Spleen (tissue), 11 donors: ENCODE data around the gene SLC9A4. TPM values are rescaled to one million over a fixed set of nuclear protein-coding genes. Genes with fewer than 3 reads are reported as not detected.

Experiments
- DNase-seq: peaks from one replicate; pipeline ENCODE4 v3.0.0-alpha.2; 2020
- H3K27ac ChIP-seq, 8 donors: fragments of 200-600 bp; sonication (generic) in 7 of 8; 1 replicate in 4 of 8; 2 replicates in 4 of 8; pipeline versions ENCODE4 v1.5.0 to v1.8.0; 2016 to 2021; ENCODE audit warnings: inconsistent platforms in 4 of 8, mild to moderate bottlenecking in 4 of 8, moderate library complexity in 1 of 8
- H3K27me3 ChIP-seq, 7 donors: fragments of 200-600 bp; sonication (generic) in 6 of 7; replicated peaks in 1 of 7; 1 replicate in 4 of 7; 2 replicates in 3 of 7; pipeline versions ENCODE4 v1.5.0 to v1.8.0; 2016 to 2021; ENCODE audit warnings: inconsistent platforms in 3 of 7, mild to moderate bottlenecking in 1 of 7
- H3K36me3 ChIP-seq, 6 donors: fragments of 200-600 bp; sonication (generic) in 5 of 6; 1 replicate in 4 of 6; 2 replicates in 2 of 6; pipeline versions ENCODE4 v1.5.0 to v1.8.0; 2016 to 2021; ENCODE audit warnings: inconsistent platforms in 2 of 6
- H3K4me1 ChIP-seq, 6 donors: fragments of 200-600 bp; sonication (generic) in 5 of 6; 1 replicate in 3 of 6; 2 replicates in 3 of 6; pipeline versions ENCODE4 v1.5.0 to v1.8.0; 2016 to 2021; ENCODE audit warnings: inconsistent platforms in 3 of 6
- H3K4me3 ChIP-seq, 8 donors: fragments of 200-600 bp; sonication (generic) in 7 of 8; 1 replicate in 4 of 8; 2 replicates in 4 of 8; pipeline versions ENCODE4 v1.5.0 to v1.8.0; 2016 to 2021; ENCODE audit warnings: inconsistent platforms in 4 of 8, mild to moderate bottlenecking in 4 of 8, moderate library complexity in 2 of 8
- H3K9me3 ChIP-seq, 8 donors: fragments of 200-600 bp; sonication (generic) in 7 of 8; 1 replicate in 4 of 8; 2 replicates in 4 of 8; pipeline versions ENCODE4 v1.5.0 to v1.8.0; 2016 to 2021; ENCODE audit warnings: inconsistent platforms in 4 of 8
- POLR2A ChIP-seq, 3 donors: fragments of 450-650 bp; IDR thresholded peaks; one replicate each; pipeline ENCODE4 v1.5.1; 2017; ENCODE audit warnings: antibody characterized with exemption in 3 of 3, mild to moderate bottlenecking in 1 of 3
- POLR2AphosphoS5 ChIP-seq, 3 donors: sonication (generic); formaldehyde crosslinking; IDR thresholded peaks; one replicate each; pipeline ENCODE4 v1.5.1; 2017; ENCODE audit warnings: antibody characterized with exemption in 3 of 3
- WGBS, 5 donors: extraction: QIAGEN DNeasy Blood & Tissue Kit in 3 of 5; methylation state at CpG; one replicate each; pipeline versions ENCODE4 v1.1.5 to v1.1.7; 2013 to 2018; 5-methylcytosine and 5-hydroxymethylcytosine counted together
- intact Hi-C: fragments of 100-400 bp; cut with DNase I; formaldehyde crosslinking; loops from one replicate; pipeline ENCODE4 v1.15.0; 2023; ENCODE audit warnings: low total_unique reads
- polyA plus RNA-seq, 3 donors: library from polyadenylated mRNA; stranded (reverse); fragments of 200-250 nt; gene quantifications; one replicate each; pipeline ENCODE4 v1.2.1, GENCODE V29; 2013
- total RNA-seq, 7 donors: library from RNA; depleted of rRNA in 3 of 7; stranded (reverse); fragments of >200 nt in 3 of 7; fragmentation: NEBNext Ultra II Directional in 4 of 7; extraction: Animal tissue kit (Norgen Biotek cat#: 25700) in 4 of 7; gene quantifications; one replicate each; pipeline versions ENCODE4 v1.1.0 to v1.2.1, GENCODE V29; 2016 to 2021
- TF ChIP-seq, protein P1 (sequence below), 11 experiments: fragments of 200-600 bp in 7 of 11; fragments of 450-650 bp in 4 of 11; sonication (generic) in 4 of 11; IDR thresholded peaks in 8 of 11; conservative IDR thresholded peaks in 3 of 11; 1 replicate in 7 of 11; 2 replicates in 4 of 11; pipeline versions ENCODE4 v1.4.0 to v1.8.0; 2016 to 2021; ENCODE audit warnings: antibody characterized with exemption in 11 of 11, inconsistent platforms in 4 of 11, mild to moderate bottlenecking in 1 of 11
- donor health status: healthy with polysubstance abuse.
- donor health status: DM: no; HTN: no; CAD: no; lungs with moderate emphysema.
- donor health status: DM: no; HTN: no; CAD: no.
- donor health status: Bipolar disorder and iron deficiency.
- donor health status: healthy.
- donor health status: DM: no; HTN: no; CAD: no.
- donor health status: DM: yes; HTN: yes; CAD: no.

The SLC9A4 gene
- total and polyA plus RNA-seq, 10 donors = 0.10 TPM; not detected in 9

DNA sequence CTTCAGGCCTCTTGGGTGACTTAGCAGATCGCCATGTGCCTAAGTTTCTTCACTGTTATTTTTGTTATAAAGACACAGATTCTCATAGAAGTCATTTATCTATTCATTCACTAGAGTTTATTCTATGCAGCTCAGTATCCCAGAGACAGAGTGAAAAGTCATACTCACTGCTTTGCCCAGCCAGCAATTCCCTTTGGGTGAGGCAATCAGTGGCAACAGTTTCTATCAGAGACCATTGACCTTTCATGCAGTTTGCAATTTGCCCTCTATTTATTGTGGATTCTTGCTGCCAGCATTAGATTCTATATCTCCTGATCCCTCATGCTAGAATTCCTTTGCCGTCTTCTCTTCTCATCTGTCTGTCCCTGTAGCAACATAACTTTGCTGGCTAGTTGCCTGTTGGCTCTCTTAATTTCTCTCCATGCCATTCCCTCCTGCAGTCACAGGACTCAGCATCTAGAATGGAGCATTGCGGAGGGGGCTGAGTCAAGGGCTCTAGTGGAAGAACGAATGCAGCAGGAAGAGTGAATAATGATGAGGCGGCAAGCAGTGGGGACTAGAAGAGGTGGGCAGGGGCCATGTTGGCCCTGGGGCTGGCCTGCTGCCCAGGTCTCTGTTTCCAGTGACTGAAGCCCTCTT is 12.2 kb downstream of the SLC9A4 start:
- no peak for DNase-seq
- intact Hi-C loops = no loop called here
- peaks cover 0 to 32% (median 0%) of the 10 kb centered on the region in 7 donors for H3K27me3 ChIP-seq
- no peak for TF ChIP-seq POLR2AphosphoS5 (IDR thresholded peaks at IDR 0.05)
- TF ChIP-seq, protein P1, sequence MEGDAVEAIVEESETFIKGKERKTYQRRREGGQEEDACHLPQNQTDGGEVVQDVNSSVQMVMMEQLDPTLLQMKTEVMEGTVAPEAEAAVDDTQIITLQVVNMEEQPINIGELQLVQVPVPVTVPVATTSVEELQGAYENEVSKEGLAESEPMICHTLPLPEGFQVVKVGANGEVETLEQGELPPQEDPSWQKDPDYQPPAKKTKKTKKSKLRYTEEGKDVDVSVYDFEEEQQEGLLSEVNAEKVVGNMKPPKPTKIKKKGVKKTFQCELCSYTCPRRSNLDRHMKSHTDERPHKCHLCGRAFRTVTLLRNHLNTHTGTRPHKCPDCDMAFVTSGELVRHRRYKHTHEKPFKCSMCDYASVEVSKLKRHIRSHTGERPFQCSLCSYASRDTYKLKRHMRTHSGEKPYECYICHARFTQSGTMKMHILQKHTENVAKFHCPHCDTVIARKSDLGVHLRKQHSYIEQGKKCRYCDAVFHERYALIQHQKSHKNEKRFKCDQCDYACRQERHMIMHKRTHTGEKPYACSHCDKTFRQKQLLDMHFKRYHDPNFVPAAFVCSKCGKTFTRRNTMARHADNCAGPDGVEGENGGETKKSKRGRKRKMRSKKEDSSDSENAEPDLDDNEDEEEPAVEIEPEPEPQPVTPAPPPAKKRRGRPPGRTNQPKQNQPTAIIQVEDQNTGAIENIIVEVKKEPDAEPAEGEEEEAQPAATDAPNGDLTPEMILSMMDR (IDR thresholded peaks at IDR 0.05 in 8 of 11, conservative IDR thresholded peaks at IDR 0.05 in 3 of 11) = no peak
- TF ChIP-seq POLR2A (IDR thresholded peaks at IDR 0.05) = no peak
- no peak overlapping the region for H3K4me3 ChIP-seq
- 76 to 84% (median 83%) methylated on average over 5 of the region's 5 CpGs for WGBS, 5 donors
- no peaks in the 10 kb centered on the region for H3K36me3 ChIP-seq
- peaks cover 0 to 25% (median 0%) of the 10 kb centered on the region in 6 donors for H3K4me1 ChIP-seq
- H3K27ac ChIP-seq = no peak overlapping the region
- no peaks in the 10 kb centered on the region for H3K9me3 ChIP-seq

DNA sequence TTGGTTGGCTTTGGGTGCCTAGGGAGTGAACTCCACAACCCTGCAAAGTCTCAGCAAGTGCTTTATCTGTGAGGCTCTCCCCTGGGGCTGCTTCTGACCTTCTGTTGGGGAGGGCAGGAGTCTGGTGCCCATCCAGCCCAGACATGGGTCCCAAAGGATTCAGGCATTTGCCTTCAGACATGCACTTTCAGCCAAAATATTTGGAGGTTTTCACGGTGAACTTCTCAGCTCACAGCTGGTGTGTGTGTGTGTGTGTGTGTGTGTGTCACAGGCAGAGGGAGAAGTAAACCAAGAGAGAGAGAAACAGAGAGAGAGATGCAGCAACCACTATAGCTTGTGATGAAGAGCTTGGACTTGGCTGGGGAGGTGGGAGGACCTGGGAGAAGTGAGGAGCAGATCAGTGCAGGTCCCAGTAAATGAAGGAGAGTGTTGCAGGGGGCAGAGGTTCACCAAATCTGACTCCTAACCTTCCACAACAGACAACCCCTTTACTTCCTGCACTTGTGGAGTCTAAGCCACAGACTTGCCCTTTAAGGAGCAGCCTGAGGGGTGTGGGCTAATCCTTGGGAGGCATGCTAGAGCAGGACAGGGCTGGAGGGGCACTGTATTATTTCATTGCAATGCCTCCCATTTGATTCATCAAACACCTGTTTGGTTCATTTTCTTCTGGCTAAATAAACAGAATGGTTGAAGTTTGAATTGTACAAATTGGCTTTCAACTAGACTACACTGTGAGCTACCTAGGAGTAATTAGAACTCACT is 14.1 kb downstream of the SLC9A4 start:
- Histone ChIP-seq H3K36me3 (no peaks in the 10 kb centered on the region), H3K27ac (peak overlapping the region in 1 of 8 donors; percentile 71), H3K4me1 (peaks cover 0 to 25% (median 0%) of the 10 kb centered on the region in 6 donors), H3K4me3 (no peak overlapping the region), H3K27me3 (peaks cover 0 to 32% (median 0%) of the 10 kb centered on the region in 7 donors), H3K9me3 (no peaks in the 10 kb centered on the region)
- 52 to 76% (median 58%) methylated on average over 1 of the region's 1 CpG for WGBS, 5 donors
- TF ChIP-seq, protein P1 (IDR thresholded peaks at IDR 0.05 in 8 of 11, conservative IDR thresholded peaks at IDR 0.05 in 3 of 11) = no peak
- TF ChIP-seq POLR2AphosphoS5 (IDR thresholded peaks at IDR 0.05) = no peak
- no peak for TF ChIP-seq POLR2A (IDR thresholded peaks at IDR 0.05)
- intact Hi-C loops = no loop called here
- DNase-seq = no peak

DNA sequence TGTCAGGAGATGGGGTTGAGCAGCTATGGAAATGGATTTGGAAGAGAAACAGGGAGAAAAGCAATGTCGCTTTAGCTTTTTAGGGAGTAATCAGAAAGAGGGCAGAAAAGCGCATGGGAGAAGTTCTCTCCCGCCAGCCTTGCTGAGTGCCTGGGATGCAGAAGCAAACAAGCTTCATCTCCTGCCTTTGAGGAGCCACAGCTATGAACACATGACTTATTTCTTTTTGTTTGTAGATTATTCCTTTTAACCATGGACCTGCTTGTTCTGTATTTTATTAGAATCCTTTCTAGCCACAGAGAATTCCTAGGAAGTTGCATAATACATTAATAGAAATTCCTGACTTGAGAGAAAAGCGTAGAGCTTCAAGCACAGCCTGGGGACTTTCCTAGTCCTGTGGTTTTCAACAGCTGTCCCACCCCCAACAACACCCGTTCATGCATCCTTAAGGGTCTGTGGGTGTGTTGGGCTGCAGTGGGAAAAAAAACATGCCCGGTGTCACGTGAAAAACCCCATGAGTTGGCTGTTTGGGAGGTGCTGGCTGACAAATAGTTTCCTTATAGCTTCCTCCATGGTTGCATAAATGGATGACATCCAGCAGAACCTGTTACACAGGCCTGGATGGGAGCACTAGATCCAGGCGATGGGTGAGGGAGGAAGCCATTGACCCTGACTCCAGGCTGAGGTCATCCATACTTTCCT is 14.9 kb downstream of the SLC9A4 start:
- no peak for DNase-seq

More for the DNA sequence above, 14.9 kb downstream of the SLC9A4 start:
- 29 to 40% (median 36%) methylated on average over 8 of the region's 8 CpGs for WGBS, 5 donors
- Histone ChIP-seq H3K27ac (peak overlapping the region in 3 of 8 donors; percentile 38 to 71 (median 60)), H3K9me3 (peaks cover 0 to 3% (median 0%) of the 10 kb centered on the region in 8 donors), H3K27me3 (peaks cover 0 to 32% (median 0%) of the 10 kb centered on the region in 7 donors), H3K36me3 (no peaks in the 10 kb centered on the region), H3K4me3 (no peak overlapping the region), H3K4me1 (peaks cover 0 to 25% (median 0%) of the 10 kb centered on the region in 6 donors)
- intact Hi-C loops = no loop called here
- TF ChIP-seq POLR2A (IDR thresholded peaks at IDR 0.05) = no peak
- TF ChIP-seq, protein P1 (IDR thresholded peaks at IDR 0.05 in 8 of 11, conservative IDR thresholded peaks at IDR 0.05 in 3 of 11) = no peak
- TF ChIP-seq POLR2AphosphoS5 (IDR thresholded peaks at IDR 0.05) = no peak
